ENCODE data around the gene TRMU. TPM values are rescaled to one million over a fixed set of nuclear protein-coding genes. Genes with fewer than 3 reads are reported as not detected.

The TRMU gene
- total and polyA plus RNA-seq, 2 of the 8 experiments (the other 6 are each of a cell fraction or from before 2014, with no cell fraction given) = 43.4 to 70.6 TPM

GRCh38 chr22:46391486-46392136, 56.1 kb downstream of the TRMU start:
- H3K27me3 ChIP-seq (replicated peaks in 1 of 4; ENCODE audit: control insufficient read depth in 3 of 4, extremely low read depth in 1 of 4, insufficient read depth in 3 of 4, low read length in 3 of 4) = no peaks in the 10 kb centered on the region
- H2BK15ac ChIP-seq (ENCODE audit: low read length) = no peak overlapping the region
- H3K14ac ChIP-seq (ENCODE audit: insufficient read length) = no peak overlapping the region
- H3K4me1 ChIP-seq (replicated peaks in 1 of 4; ENCODE audit: control insufficient read depth in 3 of 4, insufficient read depth in 4 of 4, low read length in 3 of 4) = peaks cover 0 to 2% (median 0%) of the 10 kb centered on the region in 4 experiments; a peak in 2 of 7 replicates
- H2BK5ac ChIP-seq (ENCODE audit: low read depth, low read length) = no peak overlapping the region
- H4K91ac ChIP-seq (replicated peaks; ENCODE audit: insufficient read length, low read length) = no peak overlapping the region
- peaks cover 0 to 2% of the 10 kb centered on the region in 2 experiments for H4K20me1 ChIP-seq (replicated peaks in 1 of 2; ENCODE audit: control insufficient read depth in 1 of 2, insufficient read depth in 2 of 2, low read length in 2 of 2)
- H3K18ac ChIP-seq (ENCODE audit: extremely low read depth, low read length) = no peak overlapping the region
- no peak overlapping the region for H3K23ac ChIP-seq (ENCODE audit: insufficient read length)
- H4K8ac ChIP-seq (ENCODE audit: extremely low read depth, insufficient read depth, low read length) = no peak overlapping the region
- no peak overlapping the region for H2BK12ac ChIP-seq (ENCODE audit: low read depth, low read length)
- H3K36me3 ChIP-seq (ENCODE audit: control insufficient read depth in 2 of 4, insufficient read depth in 4 of 4, low read length in 3 of 4) = 0 out of 8 replicates have a peak, but pooled peaks cover 0 to 2% (median 0%) of the 10 kb centered on the region in 4 experiments
- POLR2A ChIA-PET (ENCODE audit: partially characterized antibody) = no interaction called here
- no peak overlapping the region for H3K4me3 ChIP-seq (ENCODE audit: extremely low read depth in 1 of 4, insufficient read depth in 2 of 4, low read depth in 3 of 4, low read length in 4 of 4)
- no peak overlapping the region for H3K4me2 ChIP-seq (ENCODE audit: insufficient read depth in 1 of 2, low read depth in 2 of 2, low read length in 2 of 2)
- no peak overlapping the region for H4K5ac ChIP-seq (ENCODE audit: insufficient read length, low read depth, low read length)
- 98% methylated on average over 30 of the region's 36 CpGs; no CpG with 5 or more reads in 1 of the 2 experiments for WGBS, 2 experiments (ENCODE audit: extremely low coverage in 1 of 2, insufficient coverage in 1 of 2, insufficient read length in 1 of 2, insufficient replicate concordance in 2 of 2, low coverage in 1 of 2, low lambda C conversion rate in 2 of 2, missing lambda C conversion rate in 1 of 2)
- no peak overlapping the region for H2BK20ac ChIP-seq (ENCODE audit: low read length)
- H3K23me2 ChIP-seq (ENCODE audit: low read depth, low read length) = no peaks in the 10 kb centered on the region
- no peaks in the 10 kb centered on the region for H3K9me3 ChIP-seq (ENCODE audit: insufficient read depth in 2 of 2, low read depth in 1 of 2, low read length in 1 of 2)
- DNase-seq (ENCODE audit: low read depth in 1 of 2, low spot score in 2 of 2) (no peak), FAIRE-seq (no peak)
- H2BK120ac ChIP-seq (replicated peaks; ENCODE audit: low read depth, low read length) = no peak overlapping the region
- H3K56ac ChIP-seq (replicated peaks; ENCODE audit: insufficient read length, low read depth, low read length) = no peak overlapping the region
- no peaks in the 10 kb centered on the region for H3K79me2 ChIP-seq (ENCODE audit: control insufficient read depth in 1 of 2, insufficient read depth in 2 of 2, low read length in 2 of 2)
- no peak overlapping the region for H2AK5ac ChIP-seq (ENCODE audit: low read depth, low read length)
- CTCF ChIA-PET (ENCODE audit: partially characterized antibody) = interaction anchor here (0.6 to 2.4 kb wide), 4 partner anchors 10 to 150 kb away, joined by 3 to 14 read pairs (median 4); no protein-coding TSS in a partner anchor
- H3K79me1 ChIP-seq (ENCODE audit: low read depth, low read length) = no peaks in the 10 kb centered on the region
- no peak overlapping the region for H3K27ac ChIP-seq (ENCODE audit: low read depth, low read length)
- no peak overlapping the region for H3K9ac ChIP-seq (replicated peaks in 1 of 4; ENCODE audit: extremely low read depth in 1 of 4, low read depth in 3 of 4, low read length in 3 of 4)
- no peak overlapping the region for H2AFZ ChIP-seq (ENCODE audit: low read length)
- no peak overlapping the region for H3K4ac ChIP-seq (replicated peaks; ENCODE audit: insufficient read length, low read depth, low read length)
- no peak for TF ChIP-seq CBX5 (IDR thresholded peaks at IDR 0.05; ENCODE audit: low read depth, low read length)
- TF ChIP-seq POU5F1 (IDR thresholded peaks at IDR 0.05; ENCODE audit: low read depth, low read length) = no peak
- TF ChIP-seq EGR1 (IDR thresholded peaks at IDR 0.05; ENCODE audit: borderline replicate concordance, low read depth, low read length) = no peak
- no peak for TF ChIP-seq BCL11A (IDR thresholded peaks at IDR 0.05; ENCODE audit: low read depth in 2 of 2, low read length in 2 of 2)
- no peak for TF ChIP-seq CREB1 (IDR thresholded peaks at IDR 0.05)
- TF ChIP-seq HDAC2 (IDR thresholded peaks at IDR 0.05; ENCODE audit: borderline replicate concordance in 1 of 2, low read depth in 2 of 2, low read length in 2 of 2) = no peak
- TF ChIP-seq RXRA (IDR thresholded peaks at IDR 0.05; ENCODE audit: insufficient read depth, low read depth, low read length) = no peak
- no peak for TF ChIP-seq TAF1 (IDR thresholded peaks at IDR 0.05; ENCODE audit: low read depth, low read length)
- TF ChIP-seq, protein P1, sequence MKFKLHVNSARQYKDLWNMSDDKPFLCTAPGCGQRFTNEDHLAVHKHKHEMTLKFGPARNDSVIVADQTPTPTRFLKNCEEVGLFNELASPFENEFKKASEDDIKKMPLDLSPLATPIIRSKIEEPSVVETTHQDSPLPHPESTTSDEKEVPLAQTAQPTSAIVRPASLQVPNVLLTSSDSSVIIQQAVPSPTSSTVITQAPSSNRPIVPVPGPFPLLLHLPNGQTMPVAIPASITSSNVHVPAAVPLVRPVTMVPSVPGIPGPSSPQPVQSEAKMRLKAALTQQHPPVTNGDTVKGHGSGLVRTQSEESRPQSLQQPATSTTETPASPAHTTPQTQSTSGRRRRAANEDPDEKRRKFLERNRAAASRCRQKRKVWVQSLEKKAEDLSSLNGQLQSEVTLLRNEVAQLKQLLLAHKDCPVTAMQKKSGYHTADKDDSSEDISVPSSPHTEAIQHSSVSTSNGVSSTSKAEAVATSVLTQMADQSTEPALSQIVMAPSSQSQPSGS (IDR thresholded peaks at IDR 0.05; ENCODE audit: low read length) = no peak
- TF ChIP-seq SRF (IDR thresholded peaks at IDR 0.05; ENCODE audit: low read depth, low read length) = no peak
- no peak for TF ChIP-seq HDAC6 (IDR thresholded peaks at IDR 0.05; ENCODE audit: low read depth, low read length)
- TF ChIP-seq NANOG (IDR thresholded peaks at IDR 0.05; ENCODE audit: insufficient read depth, low read depth, low read length, poor library complexity, severe bottlenecking) = no peak
